GM12878 (cell line): ENCODE results near the gene CABLES1. TPM values are rescaled to one million over a fixed set of nuclear protein-coding genes. Genes with fewer than 3 reads are reported as not detected.

Experiments used
- ATAC-seq: fragments of 200-7000 bp; cut with Tn5 transposase; 3 replicates; pipeline ENCODE4 v1.9.1; 2020; ENCODE audit warnings: mild to moderate bottlenecking, moderate library complexity
- BruUV-seq: library from RNA; stranded (reverse); fragments of 400-500 nt; replicated peaks from 2 replicates; lab custom pipeline; 2021; lab: Mats Ljungman, UMichigan
- CTCF ChIA-PET: fragments of 300-600 bp; sonication (Branson Sonifier 250); formaldehyde crosslinking; extraction: SDS; loops from one replicate; lab custom pipeline; 2021; ENCODE audit warnings: inconsistent platforms; lab: Yijun Ruan, JAX
- POLR2A ChIA-PET: fragments of 350-600 bp; formaldehyde crosslinking; extraction: SDS; loops from one replicate; lab custom pipeline; 2021; ENCODE audit warnings: inconsistent platforms; lab: Charles Lee
- RAD21 ChIA-PET: fragments of 300-600 bp; sonication (Branson Sonifier 250); formaldehyde crosslinking; loops from one replicate; lab custom pipeline; 2023; ENCODE audit warnings: antibody characterized with exemption; ENCODE audit not compliant: unreplicated experiment; lab: Charles Lee
- SMC1A ChIA-PET: fragments of 300-600 bp; sonication (Branson Sonifier 250); formaldehyde crosslinking; loops from one replicate; lab custom pipeline; 2023; ENCODE audit not compliant: unreplicated experiment, uncharacterized antibody; lab: Charles Lee
- DNase-seq: peaks from one replicate; pipeline ENCODE4 v3.0.0-alpha.2; 2011; ENCODE audit warnings: low read depth, low spot score
- FAIRE-seq: peaks from 3 replicates; lab custom pipeline; 2011; peaks lifted over from hg19 to GRCh38; lab: Jason Lieb, UNC
- H2AFZ ChIP-seq: 2 replicates; pipeline ENCODE4 v1.6.0; 2011; ENCODE audit warnings: low read depth, low read length, control low read depth; ENCODE audit not compliant: control insufficient read depth
- H3K27ac ChIP-seq: 2 replicates; pipeline ENCODE4 v1.5.1; 2011; ENCODE audit warnings: control low read depth; ENCODE audit not compliant: control insufficient read depth, insufficient read depth
- H3K27me3 ChIP-seq, 2 experiments: replicated peaks in 1 of 2; 2 replicates each; pipeline versions ENCODE4 v1.6.0 to v1.6.1; 2011; ENCODE audit warnings: low read length in 1 of 2; ENCODE audit not compliant: control insufficient read depth in 2 of 2, insufficient read depth in 2 of 2
- H3K36me3 ChIP-seq, 2 experiments: 2 replicates each; pipeline ENCODE4 v1.5.1; 2011; ENCODE audit warnings: low read length in 1 of 2; ENCODE audit not compliant: control insufficient read depth in 2 of 2, insufficient read depth in 2 of 2
- H3K4me1 ChIP-seq: 2 replicates; pipeline ENCODE4 v1.6.1; 2011; ENCODE audit warnings: mild to moderate bottlenecking, low read length, moderate library complexity, mixed read lengths; ENCODE audit not compliant: control insufficient read depth, insufficient read depth
- H3K4me2 ChIP-seq: 2 replicates; pipeline ENCODE4 v1.6.0; 2011; ENCODE audit warnings: control low read depth; ENCODE audit not compliant: control insufficient read depth, insufficient read depth
- H3K4me3 ChIP-seq: fragments of 200-600 bp; sonication (generic); 2 replicates; pipeline ENCODE4 v1.5.1; 2016
- H3K79me2 ChIP-seq: 2 replicates; pipeline ENCODE4 v1.6.0; 2011; ENCODE audit warnings: low read length; ENCODE audit not compliant: control insufficient read depth, insufficient read depth
- H3K9ac ChIP-seq: 2 replicates; pipeline ENCODE4 v1.8.0; 2011; ENCODE audit warnings: low read length, control low read depth, mixed read lengths; ENCODE audit not compliant: control insufficient read depth, insufficient read depth
- H3K9me3 ChIP-seq: replicated peaks from 3 replicates; pipeline ENCODE4 v1.5.1; 2011; ENCODE audit warnings: mild to moderate bottlenecking, low read length; ENCODE audit not compliant: control insufficient read depth, insufficient read depth
- H4K20me1 ChIP-seq: 2 replicates; pipeline ENCODE4 v1.6.0; 2011; ENCODE audit not compliant: control insufficient read depth, insufficient read depth
- BACH1 ChIP-seq: fragments of 450-650 bp; IDR thresholded peaks from 2 replicates; pipeline ENCODE4 v1.6.1; 2017; ENCODE audit warnings: mild to moderate bottlenecking, borderline replicate concordance
- BHLHE40 ChIP-seq, 2 experiments: fragments of 450-650 bp in 1 of 2; IDR thresholded peaks; 2 replicates each; pipeline ENCODE4 v1.6.1; 2011 to 2017; ENCODE audit warnings: low read depth in 2 of 2, borderline replicate concordance in 1 of 2, improper control_type of control experiment in 1 of 2, low read length in 1 of 2, mild to moderate bottlenecking in 1 of 2
- CHD1 ChIP-seq: IDR thresholded peaks from 2 replicates; pipeline ENCODE4 v1.6.1; 2012; ENCODE audit warnings: low read depth, low read length, improper control_type of control experiment
- EED ChIP-seq: sonication (generic); IDR thresholded peaks from 2 replicates; pipeline ENCODE4 v1.6.1; 2016; ENCODE audit warnings: antibody characterized with exemption, low read depth
- EGR1 ChIP-seq, 2 experiments: IDR thresholded peaks; 1 replicate in 1 of 2; 2 replicates in 1 of 2; pipeline ENCODE4 v1.6.1; 2011 to 2012; ENCODE audit warnings: low read depth in 2 of 2, low read length in 2 of 2, borderline replicate concordance in 1 of 2, mild to moderate bottlenecking in 1 of 2, moderate library complexity in 1 of 2
- IKZF1 ChIP-seq: fragments of 450-650 bp; conservative IDR thresholded peaks from 2 replicates; pipeline ENCODE4 v1.6.1; 2017; ENCODE audit warnings: antibody characterized with exemption, mild to moderate bottlenecking
- IKZF2 ChIP-seq, 2 experiments: fragments of 450-650 bp; IDR thresholded peaks; 2 replicates each; pipeline ENCODE4 v1.6.1; 2017; ENCODE audit warnings: mild to moderate bottlenecking in 2 of 2, moderate library complexity in 2 of 2
- MEF2B ChIP-seq: fragments of 450-650 bp; IDR thresholded peaks from 2 replicates; pipeline ENCODE4 v1.6.1; 2018; ENCODE audit warnings: mild to moderate bottlenecking, moderate library complexity; ENCODE audit not compliant: partially characterized antibody, poor library complexity, severe bottlenecking
- MXI1 ChIP-seq: fragments of 150-350 bp; IDR thresholded peaks from 2 replicates; pipeline ENCODE4 v1.6.1; 2011; ENCODE audit warnings: low read depth, mild to moderate bottlenecking, inconsistent platforms, low read length, improper control_type of control experiment
- NFYB ChIP-seq: IDR thresholded peaks from 2 replicates; pipeline ENCODE4 v1.6.1; 2011; ENCODE audit warnings: low read depth, mild to moderate bottlenecking, low read length, improper control_type of control experiment, moderate library complexity; ENCODE audit not compliant: insufficient read depth
- POLR2AphosphoS2 ChIP-seq: IDR thresholded peaks from 2 replicates; pipeline ENCODE4 v1.6.1; 2011; ENCODE audit warnings: low read depth, mild to moderate bottlenecking, low read length, improper control_type of control experiment, moderate library complexity
- SMC3 ChIP-seq: IDR thresholded peaks from 2 replicates; pipeline ENCODE4 v1.6.1; 2011; ENCODE audit warnings: low read length, improper control_type of control experiment, borderline replicate concordance
- YY1 ChIP-seq: IDR thresholded peaks from 2 replicates; pipeline ENCODE4 v1.6.1; 2011; ENCODE audit warnings: low read depth, mild to moderate bottlenecking, low read length
- ZBTB33 ChIP-seq: fragments of 450-650 bp; IDR thresholded peaks from 2 replicates; pipeline ENCODE4 v1.6.1; 2017; ENCODE audit warnings: mild to moderate bottlenecking
- WGBS: methylation state at CpG from one replicate; pipeline ENCODE4 v1.1.6; 2016; ENCODE audit warnings: low lambda C conversion rate; ENCODE audit not compliant: insufficient replicate concordance, insufficient coverage; ENCODE audit errors: missing lambda C conversion rate; 5-methylcytosine and 5-hydroxymethylcytosine counted together
- in situ Hi-C: fragments of 300-500 bp; cut with MboI; formaldehyde crosslinking; loops from 9 replicates; pipeline ENCODE4 v1.14.3; 2018; ENCODE audit warnings: mixed read lengths
- intact Hi-C: fragments of 100-400 bp; cut with micrococcal nuclease; formaldehyde crosslinking; loops from one replicate; pipeline ENCODE4 v1.14.2; 2022; ENCODE audit not compliant: unreplicated experiment
- polyA plus RNA-seq, 11 experiments: library from polyadenylated mRNA; depleted of rRNA in 4 of 11; unstranded in 6 of 11; stranded (reverse) in 5 of 11; fragments of >200 nt; fragmentation: Nextera tagmentation in 4 of 11; fragmentation: Illumina TruSeq in 1 of 11; extraction: Ambion mirVana in 4 of 11; extraction: Trizol in 1 of 11; gene quantifications; 1 replicate in 1 of 11; 2 replicates in 10 of 11; pipeline versions ENCODE4 v1.2.1 to v1.2.3, GENCODE V29; 2011 to 2016; ENCODE audit warnings: inconsistent platforms in 2 of 11, missing spikeins in 2 of 11, low read depth in 1 of 11
- total RNA-seq, 4 experiments: library from RNA; depleted of rRNA in 3 of 4; stranded (reverse); fragments of >200 nt in 3 of 4; fragmentation: Illumina TruSeq in 1 of 4; extraction: Trizol in 1 of 4; gene quantifications; 2 replicates each; pipeline versions ENCODE4 v1.2.1 to v1.2.3, GENCODE V29; 2013 to 2021

Gene CABLES1
- total and polyA plus RNA-seq, 10 of the 15 experiments (the other 5 are each of a cell fraction or from before 2014, with no cell fraction given): 2.9 to 27.2 (median 8.2) TPM

GRCh38 chr18:23135550-23136325 is 453 bp downstream of the CABLES1 start (continued):
- TF ChIP-seq YY1: peak; percentile 82
- TF ChIP-seq, all 136 proteins: peak for 8

GRCh38 chr18:23136326-23137096 is 1.2 kb downstream of the CABLES1 start:
- H3K27me3 ChIP-seq: no peaks in the 10 kb centered on the region
- 1% methylated on average over 71 of the region's 72 CpGs for WGBS
- no peaks in the 10 kb centered on the region for H4K20me1 ChIP-seq
- ChIA-PET SMC1A (interaction anchor here (0.9 to 5.4 kb wide), 10 partner anchors 10 to 275 kb away, joined by 3 to 52 read pairs (median 16); no protein-coding TSS in a partner anchor), CTCF (interaction anchor here (0.8 to 6.2 kb wide), 7 partner anchors 59 to 286 kb away, joined by 3 to 59 read pairs (median 3); no protein-coding TSS in a partner anchor), RAD21 (interaction anchor here (0.9 to 7.8 kb wide), 6 partner anchors 91 to 315 kb away, joined by 3 to 114 read pairs (median 4); no protein-coding TSS in a partner anchor), POLR2A (interaction anchor here (0.6 to 7.1 kb wide), 7 partner anchors 90 to 223 kb away, joined by 3 to 86 read pairs (median 5); no protein-coding TSS in a partner anchor)
- in situ Hi-C loops: loop anchor here (5.0 kb wide), 1 partner anchor 91 kb away; no protein-coding TSS in a partner anchor
- no peaks in the 10 kb centered on the region for H3K9me3 ChIP-seq
- intact Hi-C loops: loop anchor here (1.0 to 10.0 kb wide), 2 partner anchors 95 to 202 kb away; partner anchors contain the start of gene RBBP8
- BruUV-seq: TSS peak; percentile 85
- peaks cover 66% of the 10 kb centered on the region for H3K79me2 ChIP-seq
- peak overlapping the region; percentile 92 for H3K4me2 ChIP-seq
- peak overlapping the region; percentile 97 for H3K4me3 ChIP-seq
- H3K9ac ChIP-seq: peak overlapping the region; percentile 88
- ATAC-seq (peak; percentile 34), FAIRE-seq (no peak), DNase-seq (no peak)
- H3K36me3 ChIP-seq: no peaks in the 10 kb centered on the region
- H2AFZ ChIP-seq: peak overlapping the region; percentile 59
- H3K27ac ChIP-seq: peak overlapping the region; percentile 71
- H3K4me1 ChIP-seq: peaks cover 24% of the 10 kb centered on the region
- TF ChIP-seq CHD1 (0 out of 2 replicates have a peak, but pooled peaks have one; percentile 18), IKZF1 (peak; percentile 42), POLR2AphosphoS2 (peak; percentile 45; the same call in 1 of the 2 replicates), SMC3 (0 out of 2 replicates have a peak, but pooled peaks have one; percentile 2), ZBTB33 (no peak), MEF2B (peak; percentile 54), MXI1 (peak; percentile 27; the same call in 1 of the 2 replicates), NFYB (no peak), BACH1 (peak; percentile 69; the same call in 1 of the 2 replicates), EED (peak; percentile 31; the same call in 1 of the 2 replicates), EGR1 (IDR thresholded peaks at IDR 0.05; ENCODE audit: borderline replicate concordance in 1 of 2, low read depth in 2 of 2, low read length in 2 of 2) (0 out of 3 replicates have a peak, but pooled peaks of 1 of the 2 experiments have one; percentile 14), BHLHE40 (IDR thresholded peaks at IDR 0.05; ENCODE audit: borderline replicate concordance in 1 of 2, low read depth in 2 of 2, low read length in 1 of 2) (peak; percentile 35 to 74; a peak in 2 of 4 replicates), IKZF2 (IDR thresholded peaks at IDR 0.05) (peak; percentile 13 to 61; a peak in 3 of 4 replicates)
